GM12873 (cell line): ENCODE measurements around the gene YIPF2.

Source experiments
- TF ChIP-seq, protein P1 (sequence below): IDR thresholded peaks from 2 replicates; pipeline ENCODE4 v1.5.1; 2012; ENCODE audit warnings: low read depth, mild to moderate bottlenecking, moderate library complexity, low read length, control low read depth; ENCODE audit not compliant: insufficient read depth; ENCODE audit errors: missing control alignments

YIPF2 gene

DNA sequence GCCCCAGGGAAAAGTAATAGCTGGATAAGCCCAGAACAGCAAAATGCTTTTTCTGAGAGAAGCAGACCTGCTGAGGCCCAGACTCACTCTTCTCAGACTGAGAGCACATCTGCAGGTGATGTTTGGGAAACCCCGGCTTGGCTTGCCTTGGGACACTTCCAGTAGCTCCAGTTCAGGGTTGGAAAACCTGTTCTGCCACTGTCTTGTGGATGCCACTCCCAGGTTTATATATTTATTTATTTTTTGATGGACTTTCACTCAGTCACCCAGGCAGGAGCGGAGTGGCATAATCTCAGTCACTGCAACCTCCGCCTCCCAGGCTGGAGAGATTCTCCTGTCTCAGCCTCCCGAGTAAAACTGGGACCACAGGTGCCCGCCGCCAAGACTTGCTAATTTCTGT lies 24.4 kb upstream of the YIPF2 start:
- TF ChIP-seq, protein P1, sequence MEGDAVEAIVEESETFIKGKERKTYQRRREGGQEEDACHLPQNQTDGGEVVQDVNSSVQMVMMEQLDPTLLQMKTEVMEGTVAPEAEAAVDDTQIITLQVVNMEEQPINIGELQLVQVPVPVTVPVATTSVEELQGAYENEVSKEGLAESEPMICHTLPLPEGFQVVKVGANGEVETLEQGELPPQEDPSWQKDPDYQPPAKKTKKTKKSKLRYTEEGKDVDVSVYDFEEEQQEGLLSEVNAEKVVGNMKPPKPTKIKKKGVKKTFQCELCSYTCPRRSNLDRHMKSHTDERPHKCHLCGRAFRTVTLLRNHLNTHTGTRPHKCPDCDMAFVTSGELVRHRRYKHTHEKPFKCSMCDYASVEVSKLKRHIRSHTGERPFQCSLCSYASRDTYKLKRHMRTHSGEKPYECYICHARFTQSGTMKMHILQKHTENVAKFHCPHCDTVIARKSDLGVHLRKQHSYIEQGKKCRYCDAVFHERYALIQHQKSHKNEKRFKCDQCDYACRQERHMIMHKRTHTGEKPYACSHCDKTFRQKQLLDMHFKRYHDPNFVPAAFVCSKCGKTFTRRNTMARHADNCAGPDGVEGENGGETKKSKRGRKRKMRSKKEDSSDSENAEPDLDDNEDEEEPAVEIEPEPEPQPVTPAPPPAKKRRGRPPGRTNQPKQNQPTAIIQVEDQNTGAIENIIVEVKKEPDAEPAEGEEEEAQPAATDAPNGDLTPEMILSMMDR: no peak

DNA sequence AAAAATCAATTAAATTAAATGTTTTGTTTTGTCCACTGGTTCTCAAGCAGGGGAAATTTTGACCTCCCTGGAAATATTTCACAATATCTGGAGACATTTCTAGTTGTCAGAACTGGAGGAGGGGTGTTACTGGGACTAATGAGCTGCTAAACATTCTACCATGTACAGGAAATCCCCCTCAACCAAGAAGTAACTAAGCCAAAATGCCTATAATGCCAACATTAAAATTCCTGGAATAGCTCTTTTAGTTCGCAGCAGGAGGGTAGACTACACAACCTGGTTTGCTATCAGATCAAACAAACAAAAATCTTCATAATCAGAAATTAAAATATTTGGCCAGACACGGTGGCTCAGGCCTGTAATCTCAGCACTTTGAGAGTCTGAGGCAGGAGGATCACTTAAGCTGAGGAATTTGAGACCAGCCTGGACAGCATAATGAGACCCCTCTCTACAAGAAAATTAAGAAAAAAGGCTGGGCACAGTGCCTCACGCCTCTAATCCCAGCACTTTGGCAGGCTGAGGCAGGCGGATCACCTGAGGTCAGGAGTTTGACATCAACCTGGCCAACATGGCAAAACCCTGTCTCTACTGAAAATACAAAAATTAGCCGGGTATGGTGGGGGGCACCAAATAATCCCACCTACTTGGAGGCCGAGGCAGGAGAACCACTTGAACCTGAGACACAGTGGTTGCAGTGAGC lies 18.7 kb upstream of the YIPF2 start:
- TF ChIP-seq, protein P1: no peak

DNA sequence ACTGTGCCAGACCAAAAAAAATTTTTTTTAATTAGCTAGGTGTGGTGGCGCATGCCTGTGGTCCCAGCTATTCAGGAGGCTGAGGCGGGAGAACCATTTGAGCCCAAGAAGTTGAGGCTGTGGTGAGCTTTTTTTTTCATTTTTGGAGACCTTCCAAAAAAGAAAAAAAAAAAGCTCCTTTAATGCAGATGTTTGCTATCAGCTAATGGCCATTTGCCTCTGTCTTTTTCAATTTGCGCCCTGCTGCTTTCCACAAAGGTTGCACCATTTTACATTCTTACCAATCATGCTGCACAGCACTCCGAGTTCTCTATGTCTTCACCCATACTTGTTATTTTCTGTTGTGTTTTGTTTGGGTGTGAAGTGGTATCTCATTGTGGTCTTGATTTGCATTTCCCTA lies 16.8 kb upstream of the YIPF2 start:
- TF ChIP-seq, protein P1: no peak

DNA sequence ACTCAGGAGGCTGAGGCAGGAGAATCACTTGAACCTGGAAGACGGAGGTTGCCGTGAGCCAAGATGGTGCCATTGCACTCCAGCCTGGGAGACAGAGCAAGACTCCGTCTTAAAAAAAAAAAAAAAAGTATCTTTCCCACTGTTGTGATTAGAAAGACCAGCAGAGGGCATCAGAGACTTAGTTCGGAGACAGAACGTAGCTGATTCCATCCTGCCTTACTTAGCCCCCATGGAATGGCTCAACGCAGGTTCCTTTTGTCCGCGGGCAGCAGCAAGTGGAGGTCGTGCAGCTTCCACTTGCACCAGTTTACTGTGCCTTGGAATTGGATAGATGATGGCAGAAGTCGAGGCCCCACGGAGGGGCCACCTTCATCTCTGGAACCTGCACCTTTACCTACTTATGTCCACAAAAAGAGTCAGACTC lies 8.2 kb upstream of the YIPF2 start:
- TF ChIP-seq, protein P1: peak; percentile 73

DNA sequence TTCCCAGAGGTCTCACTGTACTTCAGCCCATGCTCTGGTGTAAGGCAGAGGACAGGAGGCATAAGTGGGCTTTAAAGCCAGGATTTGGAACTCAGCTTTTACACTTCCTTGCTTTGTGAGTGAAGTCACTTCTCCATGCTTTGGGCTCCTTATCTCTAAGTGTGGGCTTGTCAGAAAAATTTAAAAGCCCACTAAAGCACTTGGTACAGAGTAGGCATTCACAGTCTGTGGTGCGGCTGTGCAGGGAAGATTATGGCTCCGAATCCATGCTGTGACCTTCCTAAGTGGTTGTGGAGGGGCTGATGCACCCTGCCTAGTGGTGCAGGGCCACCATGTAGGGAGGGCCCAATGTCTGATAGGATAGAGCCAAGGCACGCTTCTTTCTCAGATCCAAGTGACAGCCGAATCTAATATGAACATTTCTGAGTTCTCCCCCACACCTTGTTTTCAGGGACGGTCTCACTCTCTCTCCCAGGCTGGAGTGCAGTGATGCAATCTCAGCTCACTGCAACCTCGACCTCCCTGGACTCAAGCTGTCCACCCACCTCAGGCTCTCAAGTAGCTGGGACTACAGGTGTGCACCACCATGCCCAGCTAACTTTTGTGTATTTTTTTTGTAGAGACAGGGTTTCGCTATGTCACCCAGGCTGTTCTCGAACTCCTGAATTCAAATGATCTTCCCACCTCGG lies 7.1 kb upstream of the YIPF2 start:
- TF ChIP-seq, protein P1: no peak

DNA sequence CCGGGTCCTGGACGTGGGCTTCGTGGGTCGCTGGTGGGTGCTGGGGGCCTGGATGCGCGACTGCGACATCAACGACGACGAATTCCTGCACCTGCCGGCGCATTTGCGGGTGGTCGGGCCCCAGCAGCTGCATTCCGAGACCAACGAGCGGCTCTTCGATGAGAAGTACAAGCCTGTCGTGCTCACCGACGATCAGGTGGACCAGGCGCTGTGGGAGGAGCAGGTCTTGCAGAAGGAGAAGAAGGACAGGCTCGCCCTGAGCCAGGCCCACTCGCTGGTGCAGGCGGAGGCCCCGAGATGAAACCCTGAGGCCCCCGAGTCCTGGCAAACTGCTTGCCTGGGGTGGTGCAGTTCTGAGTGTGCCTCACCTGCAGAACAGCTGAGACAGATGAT lies 959 bp upstream of the YIPF2 start:
- TF ChIP-seq, protein P1: no peak

DNA sequence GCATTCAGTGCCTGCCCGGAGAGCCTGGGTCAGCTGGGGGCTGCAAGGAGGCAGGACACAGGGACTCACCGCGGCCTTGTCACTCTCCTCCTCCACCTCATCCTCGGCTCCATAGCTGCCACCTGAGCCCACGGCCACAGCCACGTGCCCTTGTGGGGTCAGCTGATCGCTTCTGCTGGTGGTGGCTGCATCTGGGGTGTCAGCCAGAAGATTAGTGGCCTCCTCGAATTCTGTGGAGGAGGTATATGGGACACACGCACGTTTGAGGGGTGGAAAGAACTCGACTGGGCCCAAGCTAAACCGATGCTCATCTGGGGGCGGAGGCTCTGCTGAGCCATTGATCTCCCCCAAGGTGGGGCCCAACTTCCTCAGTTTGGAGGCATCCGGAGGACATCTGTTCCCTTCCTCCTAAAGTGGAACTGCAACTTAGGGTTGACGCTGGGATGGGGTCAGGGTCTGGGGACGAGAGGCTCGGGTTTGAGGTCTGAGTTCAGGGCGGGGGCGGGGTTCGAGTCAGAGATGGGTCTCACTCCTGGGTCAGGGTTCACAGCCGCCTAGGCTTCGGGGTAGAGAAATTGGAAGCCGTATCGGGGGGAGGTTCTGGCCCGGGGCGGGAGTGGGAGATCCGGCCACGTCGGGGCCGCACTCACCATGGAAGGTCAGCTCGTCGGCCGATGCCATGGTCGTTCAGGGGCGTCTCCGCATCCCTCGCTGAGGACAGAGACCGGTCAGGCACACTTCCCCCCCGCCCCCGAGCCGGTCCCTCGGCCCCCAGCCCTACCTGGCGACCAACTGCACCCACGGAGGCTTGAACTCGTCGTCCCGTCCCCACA lies 493 bp downstream of the YIPF2 start:
- TF ChIP-seq, protein P1: no peak
